ENCODE data around the gene NOL4L.
"Not testable (repeated sequence)": the region's sequence is repeated elsewhere in the genome, so short reads cannot be mapped to it uniquely, and the experiment has no call there.

The NOL4L gene

DNA sequence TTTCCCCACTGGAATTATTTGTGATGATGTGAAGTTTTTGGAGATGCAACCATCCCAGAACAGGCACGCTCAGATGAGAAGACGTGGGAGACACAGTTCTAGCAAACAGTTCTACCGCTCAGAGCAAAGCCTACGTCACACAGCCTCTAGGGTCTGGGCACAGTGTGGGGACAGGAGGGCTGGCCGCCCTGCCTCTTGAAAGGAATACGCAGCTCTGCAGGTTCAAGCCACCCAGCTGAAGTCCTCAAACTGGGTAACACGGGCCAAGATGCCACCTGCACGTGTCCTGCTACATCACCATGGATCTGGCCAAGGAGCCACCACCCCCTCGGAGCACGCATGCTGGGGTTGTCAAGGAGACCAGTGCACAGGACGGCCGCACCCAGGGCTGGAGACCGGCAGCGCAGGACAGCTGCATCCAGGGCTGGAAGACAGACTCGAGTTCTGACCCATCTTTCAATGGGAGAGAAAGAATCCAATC is 75.0 kb downstream of the NOL4L start:
- peak; percentile 78 for DNase-seq (ENCODE audit: low spot score)

DNA sequence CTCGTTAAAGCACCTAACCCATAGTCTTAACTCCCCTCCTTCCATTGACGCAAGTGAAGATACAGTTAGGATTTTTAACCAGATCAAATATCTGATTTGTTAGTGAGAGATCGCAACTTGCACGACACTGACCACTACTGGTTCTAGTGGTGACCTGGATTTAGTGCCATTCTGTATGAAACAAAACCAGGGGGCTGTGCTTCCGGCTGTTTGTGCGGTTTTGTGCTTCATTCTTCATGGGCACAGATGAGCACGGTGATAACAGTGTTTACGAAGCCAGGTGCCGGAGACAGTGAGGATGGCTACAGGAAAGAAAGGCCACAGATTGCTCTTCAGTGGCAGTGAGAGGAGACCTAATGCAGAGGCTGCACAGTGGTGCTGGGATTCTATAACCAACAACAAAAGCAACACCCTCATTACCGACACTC is 75.5 kb downstream of the NOL4L start:
- peak; percentile 87 for DNase-seq (ENCODE audit: low spot score)

DNA sequence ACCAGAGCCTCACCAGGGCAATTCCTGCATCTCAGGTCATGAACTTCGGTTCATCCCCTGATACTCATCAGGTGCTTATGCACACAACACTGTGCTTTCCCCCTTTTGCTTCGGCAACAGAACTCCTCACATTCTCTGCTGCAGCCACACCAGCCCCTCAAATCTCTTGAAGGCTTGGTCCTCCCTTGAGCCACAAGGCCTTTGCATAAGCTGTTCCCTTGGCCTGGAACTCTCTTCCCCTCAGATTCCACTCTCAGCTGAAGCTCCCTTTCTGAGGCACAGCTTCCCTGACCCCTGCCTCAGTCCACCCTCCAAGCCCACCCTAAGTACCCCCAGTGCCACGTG is 76.4 kb downstream of the NOL4L start:
- DNase-seq (ENCODE audit: low spot score), result no peak

DNA sequence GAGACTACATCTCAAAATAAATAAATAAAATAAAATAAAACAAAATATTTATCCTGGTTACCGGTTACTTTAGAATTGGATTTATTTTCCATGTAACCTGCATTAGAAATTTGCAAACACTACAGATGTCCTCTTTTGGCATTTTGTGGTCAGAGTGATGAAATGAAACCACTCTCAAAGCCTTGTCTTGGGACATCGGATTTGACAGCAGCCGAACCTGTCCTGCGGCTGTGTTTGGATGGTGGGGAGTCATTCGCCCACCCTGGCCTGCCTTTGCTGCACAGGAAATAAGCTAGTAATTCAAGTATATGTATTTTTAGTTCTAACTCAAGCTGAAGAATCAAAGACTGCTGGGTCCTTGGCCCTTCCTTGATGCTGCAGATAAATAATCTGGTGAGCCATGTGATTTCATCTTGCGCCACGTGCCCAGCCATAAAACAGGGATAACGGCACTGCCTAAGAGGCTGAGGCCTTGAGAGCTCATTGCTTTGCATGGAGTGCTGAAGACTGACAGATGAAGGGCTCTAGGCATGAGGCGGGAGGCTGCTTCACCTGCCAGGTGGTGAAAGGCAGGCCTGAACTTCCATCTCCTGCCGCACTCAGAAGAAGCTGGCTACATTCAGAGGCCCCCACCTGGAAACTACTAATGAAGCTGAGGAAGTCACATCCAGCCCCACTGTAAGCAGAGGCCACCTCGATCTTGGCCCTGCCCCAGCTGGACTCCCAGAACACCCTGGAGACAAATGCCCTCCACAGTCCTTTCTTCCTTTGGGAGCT is 76.9 kb downstream of the NOL4L start:
- DNase-seq (ENCODE audit: low spot score), result no peak

DNA sequence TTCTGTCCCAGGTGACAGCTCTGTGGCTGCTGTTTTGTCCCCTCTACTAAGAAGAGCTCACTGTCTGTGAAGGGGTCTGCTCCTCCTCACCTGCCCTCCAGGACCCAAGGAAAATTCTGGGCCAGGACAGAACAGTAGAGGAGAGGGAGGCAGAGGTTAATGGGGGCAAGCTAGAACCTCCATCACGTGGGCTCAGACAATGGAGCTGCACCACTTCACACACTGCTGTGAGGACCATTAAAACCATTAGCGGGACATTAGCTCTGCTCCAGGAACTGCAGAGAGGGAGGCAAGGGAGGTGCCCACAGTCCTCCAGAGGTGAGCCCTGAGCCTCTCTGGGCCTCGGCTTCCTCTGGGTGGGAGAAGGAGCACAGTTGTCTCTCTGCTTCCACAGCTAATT is 78.4 kb downstream of the NOL4L start:
- peak; percentile 62 for DNase-seq (ENCODE audit: low spot score)

DNA sequence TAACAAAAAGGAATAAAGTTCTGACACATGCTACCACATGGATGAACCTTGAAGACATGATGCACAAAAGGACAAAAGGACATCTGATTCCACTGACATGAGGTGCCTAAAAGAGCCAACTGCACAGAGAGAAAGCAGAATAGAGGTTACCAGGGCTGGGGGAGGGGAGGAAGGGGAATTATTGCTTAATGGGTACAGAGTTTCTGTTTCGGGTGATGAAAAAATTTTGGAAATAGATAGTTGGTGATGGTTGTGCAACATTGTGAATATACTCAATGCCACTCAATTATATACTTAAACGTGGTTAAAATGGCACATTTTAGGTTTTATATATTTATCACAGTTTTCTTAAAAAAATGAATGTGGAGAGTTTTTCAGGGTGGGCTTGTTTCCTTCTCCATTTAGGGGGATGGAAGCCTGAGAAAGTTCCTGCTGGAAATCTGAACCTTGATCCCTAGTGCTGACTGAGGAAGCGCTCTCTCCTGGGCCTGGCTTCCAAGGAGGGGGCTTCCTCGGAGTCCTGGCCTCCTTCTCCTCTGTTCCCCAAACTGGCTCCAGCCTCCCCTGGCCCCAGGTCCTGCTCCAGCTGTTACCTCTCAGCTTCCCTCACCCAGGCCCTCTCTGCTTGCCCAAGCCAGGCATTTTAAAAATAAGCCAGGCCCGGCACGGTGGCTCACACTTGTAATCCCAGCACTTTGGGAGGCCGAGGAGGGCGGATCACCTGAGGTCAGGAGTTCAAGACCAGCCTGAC is 79.2 kb downstream of the NOL4L start:
- DNase-seq (ENCODE audit: low spot score), result no peak

DNA sequence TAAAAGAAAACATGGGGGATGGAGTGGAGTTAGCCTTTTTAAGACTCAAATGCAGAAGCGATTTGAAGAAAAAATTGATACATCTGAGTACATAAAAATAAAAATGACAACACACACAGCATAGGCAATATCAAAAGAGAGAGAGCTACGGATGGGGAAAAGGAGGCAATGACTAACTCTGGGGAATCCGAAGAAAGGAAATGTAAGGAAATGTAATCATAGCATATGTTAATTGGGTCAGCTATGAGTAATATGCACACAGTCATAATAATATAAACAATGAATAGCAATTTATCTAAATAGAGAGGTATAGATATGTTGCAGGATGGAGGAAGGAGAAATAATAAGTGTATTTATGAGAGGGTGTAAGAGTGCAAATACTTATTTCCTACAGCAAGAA is 83.4 kb downstream of the NOL4L start:
- DNase-seq (ENCODE audit: low spot score), result no peak

DNA sequence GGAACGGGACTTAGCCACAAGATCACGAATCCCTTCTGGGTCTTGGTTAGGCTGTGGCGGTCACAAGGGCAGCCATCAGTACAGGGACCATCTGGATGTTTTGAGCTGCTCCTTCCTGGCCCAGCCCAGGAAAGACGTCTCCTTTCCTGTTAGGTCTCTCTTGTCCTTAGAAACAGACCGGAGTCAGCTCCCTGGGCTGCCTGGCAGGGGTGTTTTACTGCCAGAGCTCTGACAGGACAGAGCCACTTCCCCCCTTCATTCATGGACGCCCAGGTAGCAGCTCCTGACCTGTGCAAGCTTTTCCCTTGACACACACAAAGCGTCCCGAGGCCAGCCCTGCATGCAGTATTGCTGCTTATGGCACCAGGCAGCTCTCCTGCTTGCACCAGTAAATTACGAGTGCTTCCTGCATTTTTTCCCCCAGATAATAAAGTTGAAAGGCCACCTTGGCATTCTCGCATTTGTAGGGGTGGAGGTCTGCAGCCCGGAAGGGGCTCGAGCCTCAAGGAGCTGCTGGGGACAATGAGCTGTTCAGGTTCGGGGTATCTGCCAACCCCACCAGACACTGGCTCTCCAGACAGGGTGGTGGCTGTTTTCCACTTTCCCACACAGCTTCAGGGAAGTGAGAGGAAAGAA is 87.4 kb downstream of the NOL4L start:
- peak; percentile 79 for DNase-seq (ENCODE audit: low spot score)

DNA sequence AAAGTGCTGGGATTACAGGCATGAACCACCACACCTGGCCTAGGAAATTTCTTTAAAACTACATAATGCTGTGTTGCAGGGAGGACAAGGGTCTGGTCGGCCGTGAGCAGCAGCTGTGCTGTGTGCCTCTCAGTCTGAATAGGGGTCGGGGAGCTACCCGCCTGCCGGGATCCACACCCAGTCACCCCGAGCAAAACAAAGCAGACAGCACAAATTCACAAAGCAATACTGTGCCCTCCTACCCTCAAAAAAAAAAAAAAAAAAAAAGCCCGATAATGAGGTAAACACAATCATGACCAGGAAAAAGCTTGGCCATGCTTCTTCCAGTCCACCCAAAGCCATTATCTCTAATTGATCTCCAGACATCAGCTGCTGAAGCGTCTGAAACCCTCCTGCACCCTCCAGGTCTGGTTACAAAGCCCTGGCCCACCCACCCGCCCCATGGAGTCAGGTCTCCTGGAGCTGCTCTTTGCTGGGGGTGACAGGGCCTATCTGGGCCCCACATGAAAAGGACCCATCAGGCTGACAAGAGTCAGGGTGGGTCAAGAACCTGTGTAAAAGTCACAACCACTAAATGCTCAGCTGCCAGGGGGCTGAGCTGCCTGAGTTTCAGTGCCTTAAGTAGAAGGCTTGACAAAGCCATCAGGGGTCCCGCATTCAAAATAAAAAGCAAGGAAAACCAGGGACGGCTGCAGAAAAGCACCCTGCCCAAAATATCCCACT is 88.2 kb downstream of the NOL4L start:
- peak; percentile 98 for DNase-seq (ENCODE audit: low spot score)

DNA sequence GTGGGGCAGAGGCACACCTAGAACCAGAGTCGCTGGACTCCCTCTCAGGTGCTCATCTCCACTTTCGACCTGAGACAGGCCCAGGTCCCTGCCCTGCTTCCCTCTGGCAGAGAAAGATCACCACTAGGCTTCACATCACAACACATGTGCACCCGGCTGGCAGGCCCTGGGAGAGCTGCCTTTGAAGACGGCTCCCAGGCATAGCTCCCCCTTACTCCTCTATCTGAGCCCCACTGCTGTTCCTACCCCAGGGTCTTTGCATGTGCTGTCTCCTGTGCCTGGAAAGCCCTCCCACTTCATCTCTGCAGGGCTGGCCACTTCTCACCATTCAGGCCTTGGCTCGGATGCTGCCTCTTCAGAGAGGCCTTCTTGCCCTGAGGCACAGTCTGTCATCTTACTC is 89.2 kb downstream of the NOL4L start:
- DNase-seq (ENCODE audit: low spot score), result no peak

DNA sequence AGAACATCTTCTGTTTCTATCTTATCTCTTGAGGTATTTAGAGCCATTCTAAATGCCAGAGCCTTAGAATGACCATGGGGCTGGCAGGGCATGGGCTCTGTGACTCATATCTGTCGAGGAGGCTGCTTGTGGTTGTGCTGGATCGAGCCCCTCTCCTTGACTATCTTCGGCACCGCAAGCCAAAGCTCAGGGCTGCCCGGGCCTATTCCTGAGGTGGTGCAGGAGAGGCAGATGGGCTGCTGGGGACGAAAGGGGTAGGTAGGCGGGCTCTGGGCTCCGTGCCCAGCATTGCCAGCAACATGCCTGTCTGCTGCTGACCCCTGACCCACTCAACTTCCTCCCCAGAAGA is 89.9 kb downstream of the NOL4L start:
- peak; percentile 13 for DNase-seq (ENCODE audit: low spot score)

DNA sequence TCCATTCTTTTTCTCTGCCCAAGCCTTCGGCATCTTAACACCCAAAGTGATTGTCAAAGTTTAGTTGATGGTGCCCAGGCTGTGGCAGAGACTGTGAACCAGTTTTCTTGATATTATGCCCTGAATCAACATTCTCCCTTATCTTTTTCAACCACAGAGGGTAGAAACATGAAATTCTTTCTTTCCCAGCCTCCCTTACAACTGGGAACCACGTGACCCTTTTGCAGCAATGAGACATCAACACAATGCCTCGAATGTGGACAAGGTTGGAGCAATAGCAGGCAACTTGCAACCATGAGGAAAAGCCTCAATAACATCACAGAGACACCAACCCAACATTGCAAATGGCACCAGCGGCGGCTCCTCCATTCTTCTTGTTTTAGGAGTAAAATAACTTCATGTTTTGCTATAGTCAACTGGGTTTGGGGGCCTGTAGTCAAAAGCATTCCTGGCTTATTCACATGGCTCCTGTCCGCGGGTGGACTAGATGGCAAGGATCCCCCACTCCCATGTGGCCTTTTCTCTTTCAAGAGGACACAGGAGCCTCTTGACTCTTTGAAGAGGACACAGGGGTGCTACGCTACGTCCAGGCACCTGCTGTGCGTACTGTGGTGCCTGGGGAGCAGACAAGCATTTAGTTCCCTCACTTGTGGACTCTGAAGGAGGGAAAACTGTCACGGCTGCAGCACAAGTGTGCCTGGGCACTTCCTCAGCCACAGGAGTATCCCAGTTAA is 90.5 kb downstream of the NOL4L start:
- DNase-seq (ENCODE audit: low spot score), result no peak

DNA sequence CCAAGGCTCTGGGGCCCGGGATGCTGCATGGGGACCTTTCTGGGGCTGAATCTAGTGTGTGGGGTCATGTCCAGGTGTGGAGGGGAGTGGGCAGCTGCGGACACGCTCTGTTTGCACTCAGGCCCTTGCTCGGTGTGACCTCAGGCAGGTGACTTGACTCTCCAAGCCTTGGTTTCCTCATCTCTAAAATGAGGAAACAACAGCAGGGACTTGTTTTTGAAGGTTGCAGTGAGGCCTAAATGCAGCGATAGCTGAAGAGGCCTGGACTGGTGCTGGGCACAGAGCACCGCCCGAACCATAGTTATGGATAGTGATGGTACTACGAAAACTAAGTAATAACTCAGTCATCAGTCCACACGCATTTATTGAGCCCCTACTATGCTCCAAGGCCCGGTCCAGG is 91.8 kb downstream of the NOL4L start:
- DNase-seq (ENCODE audit: low spot score), result no peak

DNA sequence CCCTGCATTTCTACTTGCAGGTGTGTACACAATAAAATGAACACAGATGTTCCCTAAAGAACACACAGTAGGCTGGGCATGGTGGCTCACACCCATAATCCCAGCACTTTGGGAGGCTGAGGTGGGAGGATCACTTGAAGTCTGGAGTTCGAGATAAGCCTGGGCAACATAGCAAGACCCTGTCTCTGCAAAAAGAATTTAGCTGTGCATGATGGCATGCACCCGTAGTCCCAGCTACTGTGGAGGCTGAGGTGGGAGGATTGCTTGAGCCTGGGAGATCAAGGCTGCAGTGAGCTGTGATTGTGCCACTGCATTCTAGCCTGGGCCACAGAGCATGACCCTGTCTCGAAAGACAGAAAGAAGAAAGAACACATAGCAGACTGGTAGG is 93.4 kb downstream of the NOL4L start:
- DNase-seq (ENCODE audit: low spot score), result not testable (repeated sequence)

DNA sequence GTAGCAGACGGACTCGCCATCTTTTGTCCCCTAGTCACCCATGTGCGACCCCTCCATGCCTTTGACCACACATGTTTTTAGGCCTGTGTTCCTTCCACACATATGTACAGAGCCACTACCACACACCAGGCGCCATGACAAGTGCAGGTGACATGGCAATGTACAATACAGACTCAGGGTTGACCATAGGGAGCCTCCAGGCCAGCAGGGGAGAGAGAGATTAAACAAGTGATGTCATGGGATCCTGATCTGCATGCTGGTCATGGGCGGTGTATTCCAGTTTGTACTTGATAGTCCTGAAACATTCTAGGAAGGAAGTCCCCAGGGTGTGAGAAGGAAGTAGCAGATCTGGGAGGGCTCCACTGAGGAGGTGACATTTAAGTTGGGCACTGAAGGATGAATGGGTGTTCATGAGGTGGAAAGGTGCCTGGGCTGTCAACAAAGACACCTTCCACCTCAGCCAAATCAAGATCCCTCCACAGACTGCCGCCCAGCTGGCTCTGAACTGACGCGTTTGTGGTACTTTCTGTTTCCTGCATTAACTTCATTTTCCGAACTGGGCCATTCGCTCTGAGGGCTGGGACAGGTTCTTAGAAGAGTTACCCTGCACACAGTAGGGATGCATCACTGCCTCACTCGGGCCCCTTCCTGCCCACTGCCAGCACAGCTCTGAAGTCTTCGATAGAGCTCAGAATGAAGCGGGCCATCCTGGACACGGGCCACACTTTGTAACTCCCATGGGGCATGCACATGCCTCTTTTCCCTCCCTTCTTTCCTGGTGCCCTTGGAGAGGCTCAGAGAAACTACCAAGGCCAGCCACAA is 94.0 kb downstream of the NOL4L start:
- no peak for DNase-seq (ENCODE audit: low spot score)

DNA sequence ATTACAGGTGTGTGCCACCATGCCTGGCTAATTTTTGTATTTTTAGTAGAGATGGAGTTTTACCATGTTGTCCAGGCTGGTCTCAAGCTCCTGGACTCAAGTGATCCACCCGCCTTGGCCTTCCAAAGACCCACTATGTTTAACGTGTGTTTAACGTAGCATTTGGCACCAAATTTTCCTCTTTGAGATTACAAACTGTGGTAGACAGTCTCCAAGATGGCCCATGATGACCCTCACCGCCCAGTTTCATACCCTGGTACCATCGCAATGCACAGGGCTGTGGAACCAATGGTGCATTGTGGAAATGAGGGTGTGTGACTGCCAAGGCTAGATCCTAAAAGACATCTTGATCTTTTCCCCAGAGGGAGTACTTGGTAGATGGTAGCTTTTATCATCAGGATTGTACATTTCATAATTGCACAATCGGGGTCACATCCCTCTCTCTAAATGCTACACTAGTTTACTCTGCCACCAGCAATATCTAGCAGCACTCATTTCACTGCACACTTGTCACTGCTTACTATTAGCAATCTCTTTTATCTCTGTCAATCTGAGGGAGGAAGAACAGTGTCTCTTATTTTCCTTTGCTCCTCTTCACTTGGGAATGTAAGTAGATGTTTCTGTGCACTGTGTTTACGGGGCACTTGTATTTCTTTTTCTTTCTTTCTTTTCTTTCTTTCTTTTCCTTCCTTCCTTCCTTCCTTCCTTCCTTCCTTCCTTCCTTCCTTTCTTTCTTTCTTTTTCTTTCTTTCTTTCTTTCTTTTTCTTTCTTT is 96.9 kb downstream of the NOL4L start:
- DNase-seq (ENCODE audit: low spot score), result no peak

DNA sequence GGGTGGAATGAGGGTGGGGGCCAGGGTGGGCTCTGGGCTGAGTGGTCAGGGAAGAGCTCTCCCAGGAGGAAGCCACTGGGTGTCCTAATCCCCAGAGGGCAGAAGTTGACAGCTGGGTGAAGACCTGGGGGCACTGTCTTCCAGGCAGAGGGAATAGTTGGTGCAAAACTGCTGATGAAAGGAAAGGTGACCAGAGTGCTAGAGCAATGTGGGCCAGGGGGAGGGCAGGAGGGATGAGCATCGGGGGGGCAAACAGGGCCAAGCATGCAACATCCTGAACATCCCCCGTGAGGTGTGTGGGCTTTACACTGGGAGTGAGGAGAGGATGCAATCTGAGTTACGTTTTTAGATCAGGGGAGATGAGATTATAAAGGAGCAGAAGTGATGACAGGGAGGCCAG is 97.8 kb downstream of the NOL4L start:
- DNase-seq (ENCODE audit: low spot score), result no peak

DNA sequence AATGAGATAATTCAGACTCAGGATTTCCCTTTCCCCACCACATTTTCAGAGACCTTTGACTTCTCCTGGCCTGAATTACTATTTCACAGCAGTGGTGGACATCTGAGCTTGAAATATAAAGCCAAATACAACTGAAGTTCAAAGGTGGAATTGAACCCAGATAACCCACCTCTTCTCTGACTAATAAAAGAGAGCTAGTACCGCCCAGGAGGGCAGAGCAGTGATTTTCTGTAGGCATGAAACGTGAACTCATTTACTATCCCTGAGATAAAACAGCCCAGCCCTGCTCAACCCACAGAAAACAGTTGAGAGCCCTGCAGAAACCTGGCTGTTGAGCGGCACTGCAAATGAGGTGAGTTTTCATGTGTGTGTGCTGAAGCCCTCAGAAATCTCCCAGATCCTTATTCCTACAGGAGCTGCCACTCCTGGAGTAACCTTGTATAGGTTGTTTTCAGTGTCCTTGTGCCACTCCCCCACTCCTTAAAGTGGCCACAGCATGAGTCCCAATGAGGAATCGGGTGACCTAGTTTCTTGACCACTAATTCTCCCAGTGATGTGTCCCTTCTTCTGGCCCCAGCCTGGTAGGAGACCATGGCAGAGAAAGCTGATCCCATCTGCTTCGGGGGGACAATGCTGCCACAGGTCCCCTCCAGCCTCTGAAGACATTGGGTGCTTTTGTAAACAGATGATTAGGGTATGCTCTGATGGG is 99.2 kb downstream of the NOL4L start:
- no peak for DNase-seq (ENCODE audit: low spot score)
